ENCODE measurements around the gene CTNNA2. TPM values are rescaled to one million over a fixed set of nuclear protein-coding genes. Genes with fewer than 3 reads are reported as not detected.

Gene CTNNA2
- total RNA-seq, 1 donor from 2014 or later: 43.5 TPM

DNA sequence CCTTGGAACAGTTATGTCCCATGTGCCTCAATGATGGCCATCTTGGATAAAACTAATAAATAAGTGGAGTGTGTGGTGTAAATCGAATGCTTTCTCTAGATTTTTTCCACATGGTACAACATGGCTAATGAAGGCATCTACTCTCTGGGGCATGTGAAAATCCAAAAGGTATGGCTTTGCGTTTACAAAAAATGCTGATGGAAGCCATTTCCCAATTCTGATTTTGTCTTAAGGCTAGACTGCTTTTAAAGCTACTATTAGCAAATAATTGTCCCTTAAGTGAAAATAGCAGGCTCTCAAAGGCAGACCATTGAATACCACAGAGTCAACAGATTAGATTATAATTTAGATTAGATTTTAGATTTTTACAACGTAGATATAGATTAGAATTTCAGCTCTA lies 608.0 kb downstream of the CTNNA2 start:
- Histone ChIP-seq H3K4me3 (no peak overlapping the region), H3K27ac (no peak overlapping the region), H3K4me1 (no peaks in the 10 kb centered on the region), H4K20me1 (ENCODE audit: low read depth) (no peaks in the 10 kb centered on the region), H3K79me2 (ENCODE audit: low read depth) (no peaks in the 10 kb centered on the region), H3K36me3 (no peaks in the 10 kb centered on the region), H3K27me3 (no peaks in the 10 kb centered on the region), H3K4me2 (no peak overlapping the region), H3K9me3 (ENCODE audit: low read depth) (no peaks in the 10 kb centered on the region), H3F3A (ENCODE audit: low read depth) (no peaks in the 10 kb centered on the region), H2AFZ (replicated peaks) (no peak overlapping the region), H3K9ac (no peak overlapping the region)
- H3K27me3 Mint-ChIP-seq (ENCODE audit: insufficient read depth, low read depth): peaks cover 3% of the 10 kb centered on the region
- DNase-seq (ENCODE audit: low spot score): no peak
- TF ChIP-seq, protein P1, sequence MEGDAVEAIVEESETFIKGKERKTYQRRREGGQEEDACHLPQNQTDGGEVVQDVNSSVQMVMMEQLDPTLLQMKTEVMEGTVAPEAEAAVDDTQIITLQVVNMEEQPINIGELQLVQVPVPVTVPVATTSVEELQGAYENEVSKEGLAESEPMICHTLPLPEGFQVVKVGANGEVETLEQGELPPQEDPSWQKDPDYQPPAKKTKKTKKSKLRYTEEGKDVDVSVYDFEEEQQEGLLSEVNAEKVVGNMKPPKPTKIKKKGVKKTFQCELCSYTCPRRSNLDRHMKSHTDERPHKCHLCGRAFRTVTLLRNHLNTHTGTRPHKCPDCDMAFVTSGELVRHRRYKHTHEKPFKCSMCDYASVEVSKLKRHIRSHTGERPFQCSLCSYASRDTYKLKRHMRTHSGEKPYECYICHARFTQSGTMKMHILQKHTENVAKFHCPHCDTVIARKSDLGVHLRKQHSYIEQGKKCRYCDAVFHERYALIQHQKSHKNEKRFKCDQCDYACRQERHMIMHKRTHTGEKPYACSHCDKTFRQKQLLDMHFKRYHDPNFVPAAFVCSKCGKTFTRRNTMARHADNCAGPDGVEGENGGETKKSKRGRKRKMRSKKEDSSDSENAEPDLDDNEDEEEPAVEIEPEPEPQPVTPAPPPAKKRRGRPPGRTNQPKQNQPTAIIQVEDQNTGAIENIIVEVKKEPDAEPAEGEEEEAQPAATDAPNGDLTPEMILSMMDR (IDR thresholded peaks at IDR 0.05): no peak
- TF ChIP-seq EZH2 (IDR thresholded peaks at IDR 0.05) (no peak), EZH2phosphoT487 (IDR thresholded peaks at IDR 0.05) (no peak)
- no peaks in the 10 kb centered on the region for H3K36me3 Mint-ChIP-seq
- H3K4me3 Mint-ChIP-seq: no peak overlapping the region
- no peak overlapping the region for H3K27ac Mint-ChIP-seq
- no peaks in the 10 kb centered on the region for H3K9me3 Mint-ChIP-seq
- peaks cover 14% of the 10 kb centered on the region for H3K4me1 Mint-ChIP-seq

DNA sequence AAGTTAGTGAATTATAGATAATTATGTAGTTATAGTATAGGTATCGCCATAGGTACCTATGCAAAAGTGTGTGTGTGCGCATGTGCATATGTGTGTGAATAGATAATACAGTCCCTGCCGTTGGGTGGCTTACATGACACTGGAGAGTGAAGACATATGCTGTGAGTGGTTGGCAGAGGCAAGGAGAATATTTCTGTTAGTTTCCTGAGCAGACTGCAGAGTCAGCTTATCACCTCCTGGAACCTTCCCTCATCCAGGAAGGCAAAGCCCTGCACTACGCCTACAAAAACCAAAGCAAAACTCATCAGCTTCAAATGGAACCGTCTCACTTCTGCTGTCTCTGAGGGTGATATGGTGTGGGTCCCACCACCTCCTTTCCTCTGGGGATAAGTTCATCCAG lies 609.8 kb downstream of the CTNNA2 start:
- H3K9me3 Mint-ChIP-seq: no peaks in the 10 kb centered on the region
- H2AFZ ChIP-seq (replicated peaks): no peak overlapping the region
- no peaks in the 10 kb centered on the region for H3K79me2 ChIP-seq (ENCODE audit: low read depth)
- DNase-seq (ENCODE audit: low spot score): no peak
- no peaks in the 10 kb centered on the region for H4K20me1 ChIP-seq (ENCODE audit: low read depth)
- H3K4me1 Mint-ChIP-seq: peaks cover 12% of the 10 kb centered on the region
- no peak for TF ChIP-seq EZH2phosphoT487 (IDR thresholded peaks at IDR 0.05)
- TF ChIP-seq, protein P1 (IDR thresholded peaks at IDR 0.05): no peak
- no peak for TF ChIP-seq EZH2 (IDR thresholded peaks at IDR 0.05)
- H3K27me3 ChIP-seq: no peaks in the 10 kb centered on the region
- no peak overlapping the region for H3K4me3 Mint-ChIP-seq
- no peak overlapping the region for H3K4me3 ChIP-seq
- H3K9me3 ChIP-seq (ENCODE audit: low read depth): no peaks in the 10 kb centered on the region
- H3F3A ChIP-seq (ENCODE audit: low read depth): no peaks in the 10 kb centered on the region
- H3K27me3 Mint-ChIP-seq (ENCODE audit: insufficient read depth, low read depth): peaks cover 3% of the 10 kb centered on the region
- no peaks in the 10 kb centered on the region for H3K36me3 Mint-ChIP-seq
- no peak overlapping the region for H3K4me2 ChIP-seq
- no peak overlapping the region for H3K9ac ChIP-seq
- H3K27ac ChIP-seq: no peak overlapping the region
- H3K36me3 ChIP-seq: no peaks in the 10 kb centered on the region
- no peak overlapping the region for H3K27ac Mint-ChIP-seq
- no peaks in the 10 kb centered on the region for H3K4me1 ChIP-seq

DNA sequence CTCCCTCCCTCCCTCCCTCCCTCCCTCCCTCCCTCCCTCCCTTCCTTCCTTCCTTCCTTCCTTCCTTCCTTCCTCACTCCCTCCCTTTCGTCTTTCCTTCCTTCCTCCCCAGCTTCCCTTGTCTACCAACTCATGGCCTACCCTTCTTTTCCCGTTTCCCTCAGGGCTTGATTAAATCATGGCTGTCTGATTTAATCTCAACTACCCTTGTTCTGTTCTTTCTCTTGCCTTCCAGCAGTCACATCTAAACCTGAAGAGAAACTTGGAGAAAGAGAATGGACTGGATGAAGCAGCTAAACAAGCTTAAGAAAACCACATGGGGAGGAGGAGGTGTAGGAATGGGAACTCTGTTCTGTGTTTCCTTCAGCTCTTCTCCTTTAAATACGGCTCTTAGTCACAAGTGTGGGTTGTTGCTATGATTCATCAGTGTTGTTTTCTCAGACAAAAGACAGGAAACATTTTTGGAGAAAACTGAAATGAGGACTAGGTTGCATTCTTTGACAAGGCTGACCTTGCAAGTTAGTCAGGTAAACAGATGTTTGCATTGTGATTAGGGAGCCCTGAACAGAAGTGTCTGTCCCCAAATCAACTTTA lies 613.8 kb downstream of the CTNNA2 start:
- Mint-ChIP-seq H3K36me3 (no peaks in the 10 kb centered on the region), H3K4me1 (peaks cover 15% of the 10 kb centered on the region), H3K9me3 (no peaks in the 10 kb centered on the region), H3K4me3 (no peak overlapping the region), H3K27ac (no peak overlapping the region), H3K27me3 (ENCODE audit: insufficient read depth, low read depth) (peaks cover 3% of the 10 kb centered on the region)
- no peaks in the 10 kb centered on the region for H3K27me3 ChIP-seq
- DNase-seq (ENCODE audit: low spot score): no peak
- no peaks in the 10 kb centered on the region for H3K9me3 ChIP-seq (ENCODE audit: low read depth)
- H3K9ac ChIP-seq: no peak overlapping the region
- TF ChIP-seq EZH2phosphoT487 (IDR thresholded peaks at IDR 0.05) (no peak), EZH2 (IDR thresholded peaks at IDR 0.05) (no peak)
- TF ChIP-seq, protein P1 (IDR thresholded peaks at IDR 0.05): no peak
- no peak overlapping the region for H3K27ac ChIP-seq
- H2AFZ ChIP-seq (replicated peaks): no peak overlapping the region
- H3K4me1 ChIP-seq: no peaks in the 10 kb centered on the region
- no peaks in the 10 kb centered on the region for H3K36me3 ChIP-seq
- no peaks in the 10 kb centered on the region for H3K79me2 ChIP-seq (ENCODE audit: low read depth)
- H4K20me1 ChIP-seq (ENCODE audit: low read depth): no peaks in the 10 kb centered on the region
- H3F3A ChIP-seq (ENCODE audit: low read depth): no peaks in the 10 kb centered on the region
- H3K4me3 ChIP-seq: no peak overlapping the region
- no peak overlapping the region for H3K4me2 ChIP-seq

Measured in neural progenitor cell (in vitro differentiated cells).